H7 (cell line): ENCODE data around the gene EXOC6B. TPM values are rescaled to one million over a fixed set of nuclear protein-coding genes. Genes with fewer than 3 reads are reported as not detected.
A peak's percentile ranks its signal among the peaks of the same experiment; 100 is the strongest.
"Not testable (repeated sequence)": the region's sequence is repeated elsewhere in the genome, so short reads cannot be mapped to it uniquely, and the experiment has no call there.

ENCODE experiments used
- DNase-seq: peaks from one replicate; pipeline ENCODE4 v3.0.0; 2012
- H3K27me3 ChIP-seq: 2 replicates; pipeline ENCODE4 v1.6.0; 2011; ENCODE audit warnings: mild to moderate bottlenecking, low read length; ENCODE audit not compliant: control insufficient read depth, insufficient read depth
- H3K36me3 ChIP-seq: replicated peaks from 2 replicates; pipeline ENCODE4 v1.5.1; 2011; ENCODE audit warnings: low read length; ENCODE audit not compliant: control insufficient read depth, insufficient read depth
- H3K4me3 ChIP-seq: 2 replicates; pipeline ENCODE4 v1.5.1; 2011; ENCODE audit warnings: low read depth, mild to moderate bottlenecking, control low read depth, low read length, moderate library complexity; ENCODE audit not compliant: insufficient read depth
- total RNA-seq: library from RNA; depleted of rRNA; stranded (reverse); fragments of >200 nt; shearing (Covaris generic); gene quantifications from 2 replicates; pipeline ENCODE4 v1.2.3, GENCODE V29; 2014

The EXOC6B gene
- total RNA-seq, 1 experiment from 2014 or later = 20.5 TPM

DNA sequence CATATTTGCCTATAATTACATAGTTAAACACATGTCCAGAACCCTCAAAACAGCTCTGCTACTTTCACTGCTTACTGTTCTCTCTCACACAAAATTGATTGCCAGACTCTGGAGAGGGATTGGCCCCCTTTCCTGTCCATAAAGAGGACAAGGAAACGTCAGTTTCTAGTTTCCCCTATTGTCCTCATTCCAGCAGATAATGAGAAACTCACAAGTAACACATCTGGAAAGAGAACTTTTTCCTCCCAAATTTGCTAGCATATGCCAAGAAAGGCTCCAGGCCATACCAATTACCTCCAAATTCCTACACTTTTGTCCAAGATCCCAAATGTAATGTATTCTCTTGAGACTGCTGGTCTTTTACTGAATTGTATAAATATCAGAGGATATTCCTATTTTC is 200.5 kb downstream of the EXOC6B start:
- Histone ChIP-seq H3K27me3 (no peaks in the 10 kb centered on the region), H3K36me3 (no peaks in the 10 kb centered on the region), H3K4me3 (no peak overlapping the region)
- DNase-seq = no peak

DNA sequence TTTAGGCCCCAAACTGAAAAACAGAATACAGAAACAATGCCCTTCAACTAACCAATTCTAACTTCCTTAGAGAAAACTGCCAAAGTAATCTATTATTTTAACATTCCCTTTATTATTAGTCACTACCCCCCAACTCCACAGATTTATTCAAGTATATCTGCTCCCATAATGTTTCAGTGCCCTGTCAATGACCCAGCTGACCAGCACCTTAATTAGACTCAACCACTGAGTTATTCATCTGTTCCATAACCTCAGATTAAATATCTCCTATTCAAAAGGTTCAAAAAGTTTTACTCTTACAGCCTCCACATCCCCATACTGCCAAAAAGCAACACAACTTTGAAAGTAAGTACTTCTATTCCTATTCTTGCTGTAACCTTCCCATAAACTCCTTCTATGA is 202.4 kb downstream of the EXOC6B start:
- Histone ChIP-seq H3K4me3 (no peak overlapping the region), H3K27me3 (no peaks in the 10 kb centered on the region), H3K36me3 (no peaks in the 10 kb centered on the region)
- DNase-seq = no peak

DNA sequence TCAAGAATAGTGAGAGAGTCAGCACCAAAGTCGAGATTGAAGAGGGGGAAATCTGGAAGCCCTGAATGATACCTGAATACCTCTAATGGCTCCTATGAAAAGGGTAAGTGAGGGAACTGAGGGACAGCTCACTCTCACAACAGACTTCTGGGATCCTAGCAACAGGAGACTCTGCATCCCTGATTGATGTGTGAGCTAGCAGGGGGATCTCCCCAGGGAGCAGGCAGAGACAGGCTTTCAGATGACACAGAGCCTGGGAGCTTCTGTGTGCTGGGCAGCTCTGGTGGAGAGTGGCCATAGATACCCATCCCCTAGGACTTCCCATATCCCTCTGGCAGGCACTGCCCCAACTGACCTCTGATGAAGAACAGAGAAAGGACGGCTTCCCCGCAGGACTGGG is 206.2 kb downstream of the EXOC6B start:
- H3K36me3 ChIP-seq = no peaks in the 10 kb centered on the region
- H3K27me3 ChIP-seq = no peaks in the 10 kb centered on the region
- H3K4me3 ChIP-seq = no peak overlapping the region
- no peak for DNase-seq

DNA sequence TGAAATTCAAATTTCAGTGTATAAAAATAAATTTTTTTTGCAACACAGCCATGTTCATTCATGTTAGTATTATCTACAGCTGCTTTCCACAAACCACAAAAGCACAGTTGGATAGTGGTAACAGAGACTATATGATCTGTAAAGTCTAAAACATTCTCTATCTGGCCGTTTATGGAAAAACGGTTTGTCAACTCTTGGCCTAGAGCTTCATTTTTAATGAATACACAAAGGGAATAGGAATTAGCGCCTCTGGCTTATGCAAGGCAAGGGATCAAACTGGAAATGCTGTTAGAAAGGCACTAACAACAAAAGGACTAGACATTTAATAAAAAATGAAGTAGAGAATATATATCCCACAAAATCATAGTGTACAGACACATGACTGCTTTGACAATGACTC is 211.9 kb downstream of the EXOC6B start:
- no peaks in the 10 kb centered on the region for H3K36me3 ChIP-seq
- H3K4me3 ChIP-seq = no peak overlapping the region
- H3K27me3 ChIP-seq = no peaks in the 10 kb centered on the region
- no peak for DNase-seq

- no peak overlapping the region for H3K4me3 ChIP-seq
- no peaks in the 10 kb centered on the region for H3K36me3 ChIP-seq
- no peaks in the 10 kb centered on the region for H3K27me3 ChIP-seq
- DNase-seq = no peak
Observed at GRCh38 chr2:72612614-72613160, 213.1 kb downstream of the EXOC6B start.

DNA sequence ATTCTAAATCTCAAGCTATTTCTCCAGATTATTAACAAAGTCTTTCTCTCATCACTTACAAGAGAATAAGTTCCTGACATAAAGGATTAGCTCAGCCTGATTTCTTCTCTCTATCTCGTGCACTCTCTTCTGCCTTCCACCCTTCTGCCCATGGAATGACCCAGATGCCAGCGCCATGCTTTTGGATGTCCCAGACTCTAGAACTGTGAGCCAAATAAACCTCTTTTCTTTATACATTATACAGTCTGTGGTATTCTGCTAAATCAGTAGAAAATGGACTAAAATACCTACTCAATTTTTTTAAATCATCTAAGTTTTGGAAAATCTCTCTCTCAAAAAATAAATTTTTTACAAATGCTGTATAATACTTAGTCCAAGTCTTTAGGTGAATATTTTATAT is 218.6 kb downstream of the EXOC6B start:
- Histone ChIP-seq H3K4me3 (no peak overlapping the region), H3K36me3 (no peaks in the 10 kb centered on the region), H3K27me3 (no peaks in the 10 kb centered on the region)
- DNase-seq = no peak

- H3K4me3 ChIP-seq = no peak overlapping the region
- H3K27me3 ChIP-seq = no peaks in the 10 kb centered on the region
- DNase-seq = no peak
- H3K36me3 ChIP-seq = no peaks in the 10 kb centered on the region
Observed at GRCh38 chr2:72605836-72606442, 219.9 kb downstream of the EXOC6B start.

GRCh38 chr2:72604468-72604867 is 221.4 kb downstream of the EXOC6B start:
- no peaks in the 10 kb centered on the region for H3K27me3 ChIP-seq
- no peak for DNase-seq
- H3K4me3 ChIP-seq = no peak overlapping the region
- no peaks in the 10 kb centered on the region for H3K36me3 ChIP-seq

DNA sequence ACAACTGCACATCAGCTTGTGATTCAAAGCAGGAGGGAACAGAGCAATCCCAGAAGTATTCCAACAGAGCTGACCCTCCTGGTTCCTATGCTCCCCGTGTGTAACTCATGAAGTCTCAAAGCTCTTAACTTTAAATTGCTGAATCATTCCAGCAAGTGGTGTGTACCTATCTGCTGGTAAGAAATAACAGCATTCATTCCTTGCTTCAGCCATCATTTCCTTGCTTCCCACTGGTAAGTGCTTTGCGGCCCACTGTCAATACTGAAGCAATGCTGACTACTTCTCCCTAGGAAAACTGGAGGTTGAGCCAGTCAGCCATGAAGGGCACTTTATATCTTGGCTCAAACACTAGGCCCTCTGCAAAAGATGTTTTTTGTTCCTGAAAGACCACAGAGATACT is 222.4 kb downstream of the EXOC6B start:
- Histone ChIP-seq H3K36me3 (no peaks in the 10 kb centered on the region), H3K4me3 (no peak overlapping the region), H3K27me3 (no peaks in the 10 kb centered on the region)
- no peak for DNase-seq

- no peak for DNase-seq
- Histone ChIP-seq H3K36me3 (no peaks in the 10 kb centered on the region), H3K4me3 (no peak overlapping the region), H3K27me3 (no peaks in the 10 kb centered on the region)
Observed at GRCh38 chr2:72602711-72603110, 223.1 kb downstream of the EXOC6B start.

- Histone ChIP-seq H3K27me3 (no peaks in the 10 kb centered on the region), H3K4me3 (no peak overlapping the region), H3K36me3 (no peaks in the 10 kb centered on the region)
- no peak for DNase-seq
Observed at GRCh38 chr2:72602095-72602494, 223.7 kb downstream of the EXOC6B start.

- not testable (repeated sequence) for H3K27me3 ChIP-seq, H3K4me3 ChIP-seq, H3K36me3 ChIP-seq
Observed at GRCh38 chr2:72583836-72584235, 242.0 kb downstream of the EXOC6B start.

DNA sequence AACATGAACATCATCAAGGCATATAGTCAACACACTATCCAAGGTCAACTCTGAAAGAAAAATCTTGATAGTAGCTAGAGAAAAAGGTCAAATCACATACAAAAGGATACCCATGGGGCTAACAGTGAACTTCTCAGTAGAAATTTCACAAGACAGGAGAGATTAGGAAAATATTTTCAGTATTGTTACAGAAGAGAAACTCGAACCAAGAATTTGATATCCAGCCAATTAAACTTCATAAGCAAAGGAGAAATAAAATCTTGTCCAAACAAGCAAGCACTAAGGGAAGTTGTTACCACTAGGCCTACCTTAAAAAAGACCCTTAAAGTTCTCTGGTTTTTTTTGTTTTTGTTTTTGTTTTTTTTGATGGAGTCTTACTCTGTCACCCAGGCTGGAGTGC is 242.5 kb downstream of the EXOC6B start:
- no peak overlapping the region for H3K4me3 ChIP-seq
- DNase-seq = no peak
- no peaks in the 10 kb centered on the region for H3K27me3 ChIP-seq

More at GRCh38 chr2:72583836-72584235, 242.0 kb downstream of the EXOC6B start:
- DNase-seq = not testable (repeated sequence)

DNA sequence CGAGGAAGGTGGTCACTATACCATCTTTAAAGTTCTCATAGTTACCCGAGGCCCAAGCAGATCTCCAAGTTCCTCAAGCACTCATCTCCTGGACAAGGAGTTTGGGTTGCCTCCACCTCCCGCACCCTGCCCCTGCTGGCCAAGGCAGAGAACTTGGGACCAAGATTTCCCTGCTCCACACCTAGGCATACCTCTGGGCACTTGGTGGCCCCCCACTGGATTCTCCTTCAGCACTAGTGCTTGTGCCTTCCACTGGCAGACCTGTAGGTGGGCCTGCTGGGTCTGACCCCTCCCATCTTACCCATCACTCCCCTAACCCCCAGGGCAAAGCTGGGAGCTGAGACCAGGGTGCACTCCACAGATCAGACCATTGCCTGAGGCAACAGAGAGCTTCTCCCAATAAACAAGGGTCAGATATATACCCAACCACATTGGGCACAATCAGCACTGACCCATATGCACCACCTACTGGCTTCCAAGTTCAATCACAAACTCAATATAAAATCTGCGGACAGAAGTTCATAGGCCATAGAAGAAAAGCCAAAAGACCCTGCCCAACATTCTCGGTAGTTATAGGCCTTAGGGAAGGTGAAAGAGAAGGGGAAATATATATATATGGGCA is 244.2 kb downstream of the EXOC6B start:
- H3K36me3 ChIP-seq = no peaks in the 10 kb centered on the region
- no peaks in the 10 kb centered on the region for H3K27me3 ChIP-seq
- no peak overlapping the region for H3K4me3 ChIP-seq
- no peak for DNase-seq

More for the DNA sequence above, 242.5 kb downstream of the EXOC6B start:
- H3K36me3 ChIP-seq = no peaks in the 10 kb centered on the region

DNA sequence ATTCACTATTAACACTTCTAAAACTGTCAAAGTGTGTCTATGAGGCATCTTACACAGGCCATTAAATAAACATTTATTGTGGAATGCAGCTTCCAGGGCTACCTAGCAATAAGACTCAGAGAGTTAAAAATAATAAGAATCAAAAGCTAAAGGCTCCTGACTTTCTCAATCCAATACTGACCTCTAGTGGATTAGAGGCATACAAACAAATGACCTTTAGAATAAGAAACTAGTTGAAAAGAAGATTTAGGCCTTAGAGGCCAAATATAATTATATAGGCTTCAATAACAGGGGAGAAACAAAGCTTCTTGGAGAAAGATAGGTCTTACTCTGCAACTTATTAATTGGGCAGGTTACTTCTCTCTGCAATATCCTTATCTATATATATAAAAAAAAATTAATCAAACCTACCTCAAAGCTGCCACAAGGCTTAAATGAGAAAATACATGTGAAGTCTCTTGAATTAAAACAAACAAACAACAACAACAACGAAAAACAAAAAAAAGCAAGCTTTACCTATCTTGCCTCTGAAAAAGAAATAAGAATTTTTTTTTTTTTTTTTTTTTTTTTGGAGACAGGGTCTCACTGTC is 246.1 kb downstream of the EXOC6B start:
- Histone ChIP-seq H3K4me3 (no peak overlapping the region), H3K27me3 (no peaks in the 10 kb centered on the region), H3K36me3 (no peaks in the 10 kb centered on the region)
- peak; percentile 4 for DNase-seq
